ENCODE measurements around the gene HOXA10. TPM values are rescaled to one million over a fixed set of nuclear protein-coding genes. Genes with fewer than 3 reads are reported as not detected.

Gene HOXA10
- total RNA-seq, 1 experiment from 2014 or later = not detected

- H3K4me3 ChIP-seq (ENCODE audit: insufficient read depth, low read depth, low read length) = no peak overlapping the region
- H3K27me3 ChIP-seq (ENCODE audit: control insufficient read depth, insufficient read depth, low read length) = peaks cover 99% of the 10 kb centered on the region
Observed at GRCh38 chr7:27198871-27199801, 25.0 kb upstream of the HOXA10 start.

GRCh38 chr7:27198138-27198841 is 24.2 kb upstream of the HOXA10 start:
- no peak overlapping the region for H3K4me3 ChIP-seq (ENCODE audit: insufficient read depth, low read depth, low read length)
- DNase-seq = peak; percentile 55
- H3K36me3 ChIP-seq (replicated peaks; ENCODE audit: control insufficient read depth, insufficient read depth, low read length) = no peaks in the 10 kb centered on the region
- H3K27me3 ChIP-seq (ENCODE audit: control insufficient read depth, insufficient read depth, low read length) = peaks cover 99% of the 10 kb centered on the region

More at GRCh38 chr7:27198871-27199801, 25.0 kb upstream of the HOXA10 start:
- DNase-seq = peak; percentile 87
- no peaks in the 10 kb centered on the region for H3K36me3 ChIP-seq (replicated peaks; ENCODE audit: control insufficient read depth, insufficient read depth, low read length)

- no peak for DNase-seq
- H3K36me3 ChIP-seq (replicated peaks; ENCODE audit: control insufficient read depth, insufficient read depth, low read length) = no peaks in the 10 kb centered on the region
- H3K27me3 ChIP-seq (ENCODE audit: control insufficient read depth, insufficient read depth, low read length) = peaks cover 99% of the 10 kb centered on the region
- H3K4me3 ChIP-seq (ENCODE audit: insufficient read depth, low read depth, low read length) = no peak overlapping the region
Observed at GRCh38 chr7:27197137-27198042, 23.3 kb upstream of the HOXA10 start.

- Histone ChIP-seq H3K27me3 (ENCODE audit: control insufficient read depth, insufficient read depth, low read length) (peaks cover 99% of the 10 kb centered on the region), H3K36me3 (replicated peaks; ENCODE audit: control insufficient read depth, insufficient read depth, low read length) (no peaks in the 10 kb centered on the region), H3K4me3 (ENCODE audit: insufficient read depth, low read depth, low read length) (no peak overlapping the region)
- DNase-seq = peak; percentile 85
Observed at GRCh38 chr7:27196287-27196767, 22.2 kb upstream of the HOXA10 start.

- no peak for DNase-seq
- H3K4me3 ChIP-seq (ENCODE audit: insufficient read depth, low read depth, low read length) = no peak overlapping the region
- H3K36me3 ChIP-seq (replicated peaks; ENCODE audit: control insufficient read depth, insufficient read depth, low read length) = no peaks in the 10 kb centered on the region
- peaks cover 99% of the 10 kb centered on the region for H3K27me3 ChIP-seq (ENCODE audit: control insufficient read depth, insufficient read depth, low read length)
Observed at GRCh38 chr7:27194686-27195379, 20.7 kb upstream of the HOXA10 start.

- Histone ChIP-seq H3K36me3 (replicated peaks; ENCODE audit: control insufficient read depth, insufficient read depth, low read length) (no peaks in the 10 kb centered on the region), H3K4me3 (ENCODE audit: insufficient read depth, low read depth, low read length) (no peak overlapping the region), H3K27me3 (ENCODE audit: control insufficient read depth, insufficient read depth, low read length) (peaks cover 99% of the 10 kb centered on the region)
- DNase-seq = no peak
Observed at GRCh38 chr7:27194002-27194352, 19.9 kb upstream of the HOXA10 start.

- Histone ChIP-seq H3K36me3 (replicated peaks; ENCODE audit: control insufficient read depth, insufficient read depth, low read length) (no peaks in the 10 kb centered on the region), H3K4me3 (ENCODE audit: insufficient read depth, low read depth, low read length) (no peak overlapping the region), H3K27me3 (ENCODE audit: control insufficient read depth, insufficient read depth, low read length) (peaks cover 99% of the 10 kb centered on the region)
- peak; percentile 74 for DNase-seq
Observed at GRCh38 chr7:27193335-27194001, 19.3 kb upstream of the HOXA10 start.

- Histone ChIP-seq H3K4me3 (ENCODE audit: insufficient read depth, low read depth, low read length) (no peak overlapping the region), H3K27me3 (ENCODE audit: control insufficient read depth, insufficient read depth, low read length) (peaks cover 99% of the 10 kb centered on the region)
- DNase-seq = peak; percentile 73
Observed at GRCh38 chr7:27192546-27193334, 18.6 kb upstream of the HOXA10 start.

GRCh38 chr7:27191833-27192545 is 17.9 kb upstream of the HOXA10 start:
- no peak overlapping the region for H3K4me3 ChIP-seq (ENCODE audit: insufficient read depth, low read depth, low read length)
- DNase-seq = peak; percentile 80
- H3K36me3 ChIP-seq (replicated peaks; ENCODE audit: control insufficient read depth, insufficient read depth, low read length) = no peaks in the 10 kb centered on the region
- H3K27me3 ChIP-seq (ENCODE audit: control insufficient read depth, insufficient read depth, low read length) = peaks cover 99% of the 10 kb centered on the region

More at GRCh38 chr7:27192546-27193334, 18.6 kb upstream of the HOXA10 start:
- no peaks in the 10 kb centered on the region for H3K36me3 ChIP-seq (replicated peaks; ENCODE audit: control insufficient read depth, insufficient read depth, low read length)

GRCh38 chr7:27191161-27191731 is 17.1 kb upstream of the HOXA10 start:
- Histone ChIP-seq H3K36me3 (replicated peaks; ENCODE audit: control insufficient read depth, insufficient read depth, low read length) (no peaks in the 10 kb centered on the region), H3K4me3 (ENCODE audit: insufficient read depth, low read depth, low read length) (no peak overlapping the region), H3K27me3 (ENCODE audit: control insufficient read depth, insufficient read depth, low read length) (peaks cover 99% of the 10 kb centered on the region)
- DNase-seq = peak; percentile 60

GRCh38 chr7:27189997-27190748 is 16.1 kb upstream of the HOXA10 start:
- no peak for DNase-seq
- Histone ChIP-seq H3K36me3 (replicated peaks; ENCODE audit: control insufficient read depth, insufficient read depth, low read length) (no peaks in the 10 kb centered on the region), H3K4me3 (ENCODE audit: insufficient read depth, low read depth, low read length) (no peak overlapping the region), H3K27me3 (ENCODE audit: control insufficient read depth, insufficient read depth, low read length) (peaks cover 100% of the 10 kb centered on the region)
